ENCODE results near the gene DNTT. TPM values are rescaled to one million over a fixed set of nuclear protein-coding genes. Genes with fewer than 3 reads are reported as not detected.

DNTT gene
- total and polyA plus RNA-seq, 2 of the 13 experiments (the other 11 are each of a cell fraction or from before 2014, with no cell fraction given), result not detected

GRCh38 chr10:96365571-96365970, 61.3 kb downstream of the DNTT start:
- POLR2A ChIA-PET, result no interaction called here

More at GRCh38 chr10:96365571-96365970, 61.3 kb downstream of the DNTT start:
- DNase-seq (ENCODE audit: low spot score) (no peak), FAIRE-seq (no peak), ATAC-seq (no peak)
- Histone ChIP-seq H3K27me3 (ENCODE audit: control insufficient read depth in 1 of 2, insufficient read depth in 2 of 2, low read length in 2 of 2) (peaks cover 0 to 17% of the 10 kb centered on the region in 2 experiments; a peak in 2 of 5 replicates), H3K9ac (ENCODE audit: insufficient read depth, low read depth, low read length) (no peak overlapping the region), H3K4me3 (replicated peaks in 1 of 3; ENCODE audit: insufficient read depth in 1 of 3, low read depth in 2 of 3, low read length in 3 of 3) (no peak overlapping the region), H3K27ac (ENCODE audit: extremely low read length, insufficient read depth, low read length) (no peak overlapping the region), H3K4me2 (ENCODE audit: low read depth, low read length) (no peak overlapping the region), H3K36me3 (replicated peaks in 1 of 2; ENCODE audit: control insufficient read depth in 1 of 2, insufficient read depth in 2 of 2, low read length in 2 of 2) (no peaks in the 10 kb centered on the region), H3K4me1 (ENCODE audit: insufficient read depth, low read length) (no peaks in the 10 kb centered on the region), H4K20me1 (ENCODE audit: insufficient read depth, low read length) (no peaks in the 10 kb centered on the region), H3K9me3 (ENCODE audit: low read length) (no peaks in the 10 kb centered on the region), H2AFZ (ENCODE audit: low read length) (no peak overlapping the region), H3K79me2 (ENCODE audit: insufficient read depth, low read length) (no peaks in the 10 kb centered on the region)
- BruUV-seq (replicated peaks), result no TSS peak
- CTCF ChIA-PET (ENCODE audit: low intra/inter-chr PET ratio, low total read pairs), result no interaction called here
- WGBS (ENCODE audit: low lambda C conversion rate), result 0% methylated on average over 1 of the region's 3 CpGs
- in situ Hi-C loops (cut with HindIII; ENCODE audit: extremely low pct_ligation_motif_present, low pct_unique_long_range_greater_than_20kb), result no loop called here
- intact Hi-C loops (cut with micrococcal nuclease; ENCODE audit: unreplicated experiment), result no loop called here
- TF ChIP-seq, protein P1, sequence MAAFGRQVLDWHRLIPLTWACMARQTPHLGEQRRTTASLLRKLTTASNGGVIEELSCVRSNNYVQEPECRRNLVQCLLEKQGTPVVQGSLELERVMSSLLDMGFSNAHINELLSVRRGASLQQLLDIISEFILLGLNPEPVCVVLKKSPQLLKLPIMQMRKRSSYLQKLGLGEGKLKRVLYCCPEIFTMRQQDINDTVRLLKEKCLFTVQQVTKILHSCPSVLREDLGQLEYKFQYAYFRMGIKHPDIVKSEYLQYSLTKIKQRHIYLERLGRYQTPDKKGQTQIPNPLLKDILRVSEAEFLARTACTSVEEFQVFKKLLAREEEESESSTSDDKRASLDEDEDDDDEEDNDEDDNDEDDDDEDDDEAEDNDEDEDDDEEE (CRISPR knock-in tag; IDR thresholded peaks at IDR 0.05), result no peak
- TF ChIP-seq ZNF382 (CRISPR knock-in tag; IDR thresholded peaks at IDR 0.05; ENCODE audit: borderline replicate concordance) (no peak), ZNF569 (CRISPR knock-in tag; IDR thresholded peaks at IDR 0.05; ENCODE audit: borderline replicate concordance) (no peak), ZHX1 (CRISPR knock-in tag; IDR thresholded peaks at IDR 0.05; ENCODE audit: low read depth) (no peak), AHR (CRISPR knock-in tag; IDR thresholded peaks at IDR 0.05) (no peak), CENPT (CRISPR knock-in tag; IDR thresholded peaks at IDR 0.05; ENCODE audit: low read depth) (no peak), SNAPC5 (CRISPR knock-in tag; IDR thresholded peaks at IDR 0.05; ENCODE audit: borderline replicate concordance) (no peak), ARNT (IDR thresholded peaks at IDR 0.05) (no peak), ZFP36L2 (CRISPR knock-in tag; IDR thresholded peaks at IDR 0.05) (no peak), ZNF34 (CRISPR knock-in tag; IDR thresholded peaks at IDR 0.05; ENCODE audit: borderline replicate concordance) (no peak), GABPB1 (CRISPR knock-in tag; IDR thresholded peaks at IDR 0.05) (no peak), TEAD3 (CRISPR knock-in tag; optimal IDR thresholded peaks at IDR 0.05; ENCODE audit: borderline replicate concordance) (no peak)
- TF ChIP-seq, protein P2, sequence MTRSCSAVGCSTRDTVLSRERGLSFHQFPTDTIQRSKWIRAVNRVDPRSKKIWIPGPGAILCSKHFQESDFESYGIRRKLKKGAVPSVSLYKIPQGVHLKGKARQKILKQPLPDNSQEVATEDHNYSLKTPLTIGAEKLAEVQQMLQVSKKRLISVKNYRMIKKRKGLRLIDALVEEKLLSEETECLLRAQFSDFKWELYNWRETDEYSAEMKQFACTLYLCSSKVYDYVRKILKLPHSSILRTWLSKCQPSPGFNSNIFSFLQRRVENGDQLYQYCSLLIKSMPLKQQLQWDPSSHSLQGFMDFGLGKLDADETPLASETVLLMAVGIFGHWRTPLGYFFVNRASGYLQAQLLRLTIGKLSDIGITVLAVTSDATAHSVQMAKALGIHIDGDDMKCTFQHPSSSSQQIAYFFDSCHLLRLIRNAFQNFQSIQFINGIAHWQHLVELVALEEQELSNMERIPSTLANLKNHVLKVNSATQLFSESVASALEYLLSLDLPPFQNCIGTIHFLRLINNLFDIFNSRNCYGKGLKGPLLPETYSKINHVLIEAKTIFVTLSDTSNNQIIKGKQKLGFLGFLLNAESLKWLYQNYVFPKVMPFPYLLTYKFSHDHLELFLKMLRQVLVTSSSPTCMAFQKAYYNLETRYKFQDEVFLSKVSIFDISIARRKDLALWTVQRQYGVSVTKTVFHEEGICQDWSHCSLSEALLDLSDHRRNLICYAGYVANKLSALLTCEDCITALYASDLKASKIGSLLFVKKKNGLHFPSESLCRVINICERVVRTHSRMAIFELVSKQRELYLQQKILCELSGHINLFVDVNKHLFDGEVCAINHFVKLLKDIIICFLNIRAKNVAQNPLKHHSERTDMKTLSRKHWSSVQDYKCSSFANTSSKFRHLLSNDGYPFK (CRISPR knock-in tag; IDR thresholded peaks at IDR 0.05; ENCODE audit: borderline replicate concordance), result no peak
- TF ChIP-seq, protein P3, sequence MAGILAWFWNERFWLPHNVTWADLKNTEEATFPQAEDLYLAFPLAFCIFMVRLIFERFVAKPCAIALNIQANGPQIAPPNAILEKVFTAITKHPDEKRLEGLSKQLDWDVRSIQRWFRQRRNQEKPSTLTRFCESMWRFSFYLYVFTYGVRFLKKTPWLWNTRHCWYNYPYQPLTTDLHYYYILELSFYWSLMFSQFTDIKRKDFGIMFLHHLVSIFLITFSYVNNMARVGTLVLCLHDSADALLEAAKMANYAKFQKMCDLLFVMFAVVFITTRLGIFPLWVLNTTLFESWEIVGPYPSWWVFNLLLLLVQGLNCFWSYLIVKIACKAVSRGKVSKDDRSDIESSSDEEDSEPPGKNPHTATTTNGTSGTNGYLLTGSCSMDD (CRISPR knock-in tag; IDR thresholded peaks at IDR 0.05), result no peak
